Measurements from ENCODE around the gene FHL1.

The FHL1 gene

GRCh38 chrX:136183917-136184316 lies 36.6 kb downstream of the FHL1 start:
- no peak for DNase-seq (ENCODE audit: low read depth in 2 of 3, low spot score in 2 of 3)

GRCh38 chrX:136185401-136186022 lies 38.2 kb downstream of the FHL1 start:
- no peak for DNase-seq (ENCODE audit: low read depth in 2 of 3, low spot score in 2 of 3)

GRCh38 chrX:136186023-136186413 lies 38.7 kb downstream of the FHL1 start:
- no peak for DNase-seq (ENCODE audit: low read depth in 2 of 3, low spot score in 2 of 3)

GRCh38 chrX:136189222-136189621 lies 41.9 kb downstream of the FHL1 start:
- DNase-seq (ENCODE audit: low read depth in 2 of 3, low spot score in 2 of 3): no peak

GRCh38 chrX:136190038-136190713 lies 42.8 kb downstream of the FHL1 start:
- no peak for DNase-seq (ENCODE audit: low read depth in 2 of 3, low spot score in 2 of 3)

- DNase-seq (ENCODE audit: low read depth in 2 of 3, low spot score in 2 of 3): no peak
These were observed 43.8 kb downstream of the FHL1 start for GRCh38 chrX:136191171-136191570.

- DNase-seq (ENCODE audit: low read depth in 2 of 3, low spot score in 2 of 3): no peak
These were observed 44.8 kb downstream of the FHL1 start for GRCh38 chrX:136192135-136192534.

GRCh38 chrX:136192839-136193414 lies 45.6 kb downstream of the FHL1 start:
- DNase-seq (ENCODE audit: low read depth in 2 of 3, low spot score in 2 of 3): no peak

- DNase-seq (ENCODE audit: low read depth in 2 of 3, low spot score in 2 of 3): no peak
These were observed 46.4 kb downstream of the FHL1 start for GRCh38 chrX:136193771-136194170.

- no peak for DNase-seq (ENCODE audit: low read depth in 2 of 3, low spot score in 2 of 3)
These were observed 47.2 kb downstream of the FHL1 start for GRCh38 chrX:136194536-136194935.

GRCh38 chrX:136195247-136195646 lies 47.9 kb downstream of the FHL1 start:
- DNase-seq (ENCODE audit: low read depth in 2 of 3, low spot score in 2 of 3): no peak

- DNase-seq (ENCODE audit: low read depth in 2 of 3, low spot score in 2 of 3): no peak
These were observed 49.4 kb downstream of the FHL1 start for GRCh38 chrX:136196691-136197155.

GRCh38 chrX:136198010-136198409 lies 50.7 kb downstream of the FHL1 start:
- DNase-seq (ENCODE audit: low read depth in 2 of 3, low spot score in 2 of 3): no peak

GRCh38 chrX:136198678-136199243 lies 51.4 kb downstream of the FHL1 start:
- no peak for DNase-seq (ENCODE audit: low read depth in 2 of 3, low spot score in 2 of 3)

GRCh38 chrX:136199365-136199764 lies 52.0 kb downstream of the FHL1 start:
- no peak for DNase-seq (ENCODE audit: low read depth in 2 of 3, low spot score in 2 of 3)

- no peak for DNase-seq (ENCODE audit: low read depth in 2 of 3, low spot score in 2 of 3)
These were observed 53.1 kb downstream of the FHL1 start for GRCh38 chrX:136200466-136200865.

- no peak for DNase-seq (ENCODE audit: low read depth in 2 of 3, low spot score in 2 of 3)
These were observed 54.3 kb downstream of the FHL1 start for GRCh38 chrX:136201601-136202000.

GRCh38 chrX:136202889-136203288 lies 55.6 kb downstream of the FHL1 start:
- no peak for DNase-seq (ENCODE audit: low read depth in 2 of 3, low spot score in 2 of 3)

GRCh38 chrX:136203438-136203837 lies 56.1 kb downstream of the FHL1 start:
- no peak for DNase-seq (ENCODE audit: low read depth in 2 of 3, low spot score in 2 of 3)

GRCh38 chrX:136203951-136204350 lies 56.6 kb downstream of the FHL1 start:
- DNase-seq (ENCODE audit: low read depth in 2 of 3, low spot score in 2 of 3): no peak

- DNase-seq (ENCODE audit: low read depth in 2 of 3, low spot score in 2 of 3): no peak
These were observed 57.2 kb downstream of the FHL1 start for GRCh38 chrX:136204571-136204970.

GRCh38 chrX:136205882-136206380 lies 58.6 kb downstream of the FHL1 start:
- no peak for DNase-seq (ENCODE audit: low read depth in 2 of 3, low spot score in 2 of 3)
